Measurements from ENCODE around the gene POLR2A.
"Not testable (repeated sequence)": the region's sequence is repeated elsewhere in the genome, so short reads cannot be mapped to it uniquely, and the experiment has no call there.

Gene POLR2A

DNA sequence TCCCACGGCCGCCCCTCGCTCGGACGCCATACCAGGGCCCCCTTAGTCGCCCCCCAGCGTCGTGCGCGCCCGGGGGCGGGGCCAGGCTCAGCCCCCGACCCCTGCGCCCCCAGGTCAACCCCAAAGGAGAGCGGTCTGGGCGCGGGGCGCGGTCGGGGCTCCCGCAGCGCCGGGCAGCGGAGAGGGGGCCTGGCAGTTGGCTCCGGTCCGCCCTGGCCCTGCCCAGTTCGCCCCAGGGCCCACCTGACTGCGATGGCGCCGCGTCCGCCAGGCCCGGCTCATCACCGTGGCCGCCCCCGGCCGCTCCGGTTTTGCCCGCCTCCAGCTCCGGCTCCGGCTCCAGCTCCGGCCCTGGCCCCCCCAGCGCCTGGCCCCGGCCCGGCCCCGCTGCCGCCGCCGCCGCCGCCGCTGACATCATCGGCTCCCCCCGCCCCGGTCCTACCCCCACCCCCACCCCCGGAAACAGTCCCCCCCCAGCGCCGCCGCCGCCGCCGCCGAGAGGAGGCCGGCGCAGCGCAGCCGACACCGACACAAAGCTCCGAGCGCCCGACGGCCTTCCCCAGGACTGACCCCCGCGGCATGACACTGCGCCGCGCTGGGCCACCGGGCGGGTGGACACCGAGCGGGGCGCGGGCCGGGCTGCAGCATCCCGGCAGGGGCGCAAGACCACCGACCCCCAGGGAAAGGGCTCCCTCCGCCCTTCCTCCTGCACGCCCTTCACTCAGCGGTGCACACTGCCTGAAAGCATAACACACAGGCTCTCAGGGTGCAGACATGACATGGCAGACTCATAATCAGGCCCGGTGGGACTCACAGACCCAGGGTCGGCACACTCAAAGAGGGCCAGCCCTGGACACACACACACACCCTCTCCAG is 4.7 kb upstream of the POLR2A start, which contains the start of gene ZBTB4:
ZBTB4 (minus strand) TSS at position 419 of the 876 bp plus-strand sequence. CDS start 12,830 bp downstream, outside the sequence.
- peak; percentile 16 for DNase-seq (ENCODE audit: low read depth)

DNA sequence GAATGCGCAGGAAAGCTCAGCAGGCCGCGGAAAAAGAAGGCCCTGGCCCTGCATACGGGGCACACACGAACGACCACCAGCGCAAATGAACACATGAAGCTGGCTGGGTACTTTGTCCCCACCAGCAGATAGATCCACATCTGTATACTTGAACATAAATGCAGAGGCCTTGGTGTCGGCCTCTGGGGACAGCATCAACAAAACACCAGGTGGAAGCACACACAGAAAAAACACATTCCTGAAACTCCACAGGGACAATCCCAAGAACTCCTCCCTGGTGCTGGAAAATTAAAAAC is 4.1 kb upstream of the POLR2A start:
- no peak for DNase-seq (ENCODE audit: low read depth)

GRCh38 chr17:7481275-7481674 is 2.9 kb upstream of the POLR2A start, which contains the start of gene SLC35G6:
Gene SLC35G6, plus strand, starts transcription at chr17:7481446. Its CDS starts 71 bp downstream, at chr17:7481517.
- not testable (repeated sequence) for DNase-seq (ENCODE audit: low read depth)

DNA sequence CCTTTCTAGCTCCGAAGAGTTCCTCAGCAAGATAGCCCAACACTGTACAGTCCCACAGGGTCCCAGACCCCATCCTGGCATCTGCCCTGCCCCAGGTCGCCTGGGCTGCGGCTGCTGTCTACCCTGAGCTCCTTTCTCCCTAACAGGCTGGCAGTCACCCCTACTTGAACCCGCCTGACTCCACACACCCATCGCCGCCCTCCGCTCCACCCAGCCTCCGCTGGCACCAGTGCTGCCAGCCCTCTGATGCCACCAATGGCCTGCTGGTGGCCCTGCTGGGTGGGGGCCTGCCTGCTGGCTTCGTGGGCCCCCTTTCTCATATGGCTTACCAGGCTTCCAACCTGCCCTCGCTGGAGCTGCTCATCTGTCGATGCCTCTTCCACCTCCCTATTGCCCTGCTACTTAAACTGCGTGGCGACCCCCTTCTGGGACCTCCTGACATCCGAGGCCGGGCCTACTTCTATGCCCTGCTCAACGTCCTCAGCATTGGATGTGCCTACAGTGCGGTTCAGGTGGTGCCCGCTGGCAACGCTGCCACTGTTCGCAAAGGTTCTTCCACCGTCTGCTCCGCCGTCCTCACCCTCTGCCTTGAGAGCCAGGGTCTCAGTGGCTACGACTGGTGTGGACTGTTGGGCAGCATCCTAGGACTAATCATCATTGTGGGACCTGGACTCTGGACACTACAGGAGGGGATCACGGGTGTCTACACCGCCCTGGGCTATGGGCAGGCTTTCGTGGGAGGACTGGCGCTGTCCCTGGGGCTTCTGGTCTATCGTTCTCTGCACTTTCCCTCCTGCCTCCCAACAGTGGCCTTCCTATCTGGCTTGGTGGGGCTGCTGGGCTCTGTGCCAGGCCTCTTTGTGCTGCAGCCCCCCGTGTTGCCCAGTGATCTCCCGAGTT is 2.1 kb upstream of the POLR2A start:
- DNase-seq (ENCODE audit: low read depth), result not testable (repeated sequence)

DNA sequence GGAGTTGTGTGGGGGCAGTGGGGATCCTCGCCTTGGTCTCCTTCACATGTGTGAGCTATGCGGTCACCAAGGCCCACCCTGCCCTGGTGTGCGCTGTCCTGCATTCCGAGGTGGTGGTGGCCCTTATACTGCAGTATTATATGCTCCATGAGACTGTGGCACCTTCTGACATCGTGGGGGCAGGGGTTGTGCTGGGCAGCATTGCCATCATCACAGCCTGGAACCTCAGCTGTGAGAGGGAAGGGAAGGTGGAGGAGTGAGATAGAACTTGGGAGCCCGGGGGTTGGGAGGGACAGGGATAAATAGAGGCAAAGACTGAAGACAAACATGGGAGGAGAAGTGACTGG is 1.5 kb upstream of the POLR2A start:
- not testable (repeated sequence) for DNase-seq (ENCODE audit: low read depth)

GRCh38 chr17:7483255-7484066 is 705 bp upstream of the POLR2A start:
- peak; percentile 69 for DNase-seq (ENCODE audit: low read depth)

- DNase-seq (ENCODE audit: low read depth), result no peak
Measured at GRCh38 chr17:7484919-7485377, 782 bp downstream of the POLR2A start.

GRCh38 chr17:7486181-7486580 is 2.0 kb downstream of the POLR2A start:
- DNase-seq (ENCODE audit: low read depth), result peak; percentile 10

DNA sequence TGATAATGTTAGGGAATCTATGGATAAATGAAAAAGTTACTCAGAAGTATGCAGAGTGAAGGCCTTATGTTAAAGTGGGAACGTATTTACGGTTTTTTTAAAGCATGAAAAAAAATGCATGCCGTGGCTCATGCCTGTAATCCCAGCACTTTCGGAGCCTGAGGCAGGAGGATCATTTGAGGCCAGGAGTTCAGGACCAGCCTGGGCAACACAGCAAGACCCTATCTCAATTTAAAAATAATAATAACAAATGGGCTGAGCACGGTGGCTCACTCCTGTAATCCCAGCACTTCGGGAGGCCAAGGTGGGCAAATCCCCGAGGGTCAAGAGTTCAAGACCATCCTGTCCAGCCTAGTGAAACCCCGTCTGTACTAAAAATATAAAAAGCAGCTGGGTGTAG is 6.0 kb downstream of the POLR2A start:
- DNase-seq (ENCODE audit: low read depth), result no peak

DNA sequence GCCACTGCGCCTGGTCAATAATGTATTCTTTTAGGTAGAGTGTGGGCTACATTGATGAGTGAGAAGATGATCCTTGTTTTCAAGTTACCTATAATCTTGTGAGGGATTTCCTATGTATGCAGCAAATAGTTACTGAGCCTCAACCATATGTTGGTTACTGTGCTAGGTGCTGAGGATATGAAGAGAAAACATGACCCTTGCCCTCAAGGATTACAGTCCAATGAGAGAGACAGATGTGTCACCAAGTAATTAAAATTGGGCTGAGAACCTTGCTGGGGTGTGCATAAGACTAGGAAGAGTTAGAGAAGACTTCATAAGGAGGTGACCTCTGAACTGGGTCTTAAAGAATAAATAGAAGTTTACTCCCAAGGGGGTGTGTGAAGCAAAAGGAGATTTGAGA is 7.4 kb downstream of the POLR2A start:
- DNase-seq (ENCODE audit: low read depth), result no peak

DNA sequence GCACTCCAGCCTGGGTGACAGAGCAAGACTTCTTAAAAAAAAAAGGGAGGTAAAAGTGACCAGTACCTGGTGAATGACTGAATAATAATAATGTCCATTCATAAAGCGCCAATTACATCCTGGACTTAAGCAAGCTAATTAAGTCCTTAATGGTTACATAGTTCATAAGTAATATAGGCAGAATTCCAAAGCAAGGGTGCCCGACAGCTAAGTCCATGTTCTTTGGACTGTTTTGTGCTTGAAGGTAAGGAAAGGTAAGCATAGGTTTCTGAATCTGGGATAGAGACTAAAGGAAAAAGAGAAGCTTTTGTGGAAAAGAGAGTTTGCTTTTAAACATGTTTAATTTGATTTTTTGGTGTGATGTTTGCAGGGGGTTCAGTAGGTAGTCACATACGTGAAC is 9.8 kb downstream of the POLR2A start:
- DNase-seq (ENCODE audit: low read depth), result no peak

DNA sequence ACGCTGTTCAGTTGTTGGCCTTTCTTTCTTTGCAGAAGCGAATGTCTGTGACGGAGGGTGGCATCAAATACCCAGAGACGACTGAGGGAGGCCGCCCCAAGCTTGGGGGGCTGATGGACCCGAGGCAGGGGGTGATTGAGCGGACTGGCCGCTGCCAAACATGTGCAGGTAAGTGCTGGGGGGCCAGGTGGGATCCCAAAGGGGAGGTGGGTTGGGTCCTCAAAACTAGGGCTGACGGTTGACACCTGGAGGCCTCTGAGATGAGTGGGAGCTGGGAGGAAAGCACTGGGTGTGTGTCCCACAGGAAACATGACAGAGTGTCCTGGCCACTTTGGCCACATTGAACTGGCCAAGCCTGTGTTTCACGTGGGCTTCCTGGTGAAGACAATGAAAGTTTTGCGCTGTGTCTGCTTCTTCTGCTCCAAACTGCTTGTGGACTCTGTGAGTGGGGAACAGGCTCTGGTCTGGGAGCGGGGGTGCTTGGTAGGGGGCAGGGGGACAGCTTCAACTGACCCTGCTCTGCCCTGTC is 11.8 kb downstream of the POLR2A start:
- DNase-seq (ENCODE audit: low read depth), result no peak

GRCh38 chr17:7496470-7497183 is 12.5 kb downstream of the POLR2A start:
- no peak for DNase-seq (ENCODE audit: low read depth)

- DNase-seq (ENCODE audit: low read depth), result no peak
Measured at GRCh38 chr17:7497228-7497627, 13.1 kb downstream of the POLR2A start.

GRCh38 chr17:7497636-7498035 is 13.5 kb downstream of the POLR2A start:
- DNase-seq (ENCODE audit: low read depth), result no peak

- DNase-seq (ENCODE audit: low read depth), result no peak
Measured at GRCh38 chr17:7499161-7499560, 15.0 kb downstream of the POLR2A start.

DNA sequence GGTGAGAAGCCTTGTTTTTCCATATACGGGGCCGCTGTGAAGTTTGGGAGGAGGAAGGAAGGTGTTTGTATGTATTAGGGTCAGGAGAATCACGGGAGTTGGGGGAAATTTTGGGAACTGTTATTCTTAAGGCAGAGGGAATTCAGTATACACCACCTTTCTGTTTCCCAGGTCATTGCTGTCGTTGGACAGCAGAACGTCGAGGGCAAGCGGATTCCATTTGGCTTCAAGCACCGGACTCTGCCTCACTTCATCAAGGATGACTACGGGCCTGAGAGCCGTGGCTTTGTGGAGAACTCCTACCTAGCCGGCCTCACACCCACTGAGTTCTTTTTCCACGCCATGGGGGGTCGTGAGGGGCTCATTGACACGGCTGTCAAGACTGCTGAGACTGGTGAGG is 17.6 kb downstream of the POLR2A start:
- no peak for DNase-seq (ENCODE audit: low read depth)

DNA sequence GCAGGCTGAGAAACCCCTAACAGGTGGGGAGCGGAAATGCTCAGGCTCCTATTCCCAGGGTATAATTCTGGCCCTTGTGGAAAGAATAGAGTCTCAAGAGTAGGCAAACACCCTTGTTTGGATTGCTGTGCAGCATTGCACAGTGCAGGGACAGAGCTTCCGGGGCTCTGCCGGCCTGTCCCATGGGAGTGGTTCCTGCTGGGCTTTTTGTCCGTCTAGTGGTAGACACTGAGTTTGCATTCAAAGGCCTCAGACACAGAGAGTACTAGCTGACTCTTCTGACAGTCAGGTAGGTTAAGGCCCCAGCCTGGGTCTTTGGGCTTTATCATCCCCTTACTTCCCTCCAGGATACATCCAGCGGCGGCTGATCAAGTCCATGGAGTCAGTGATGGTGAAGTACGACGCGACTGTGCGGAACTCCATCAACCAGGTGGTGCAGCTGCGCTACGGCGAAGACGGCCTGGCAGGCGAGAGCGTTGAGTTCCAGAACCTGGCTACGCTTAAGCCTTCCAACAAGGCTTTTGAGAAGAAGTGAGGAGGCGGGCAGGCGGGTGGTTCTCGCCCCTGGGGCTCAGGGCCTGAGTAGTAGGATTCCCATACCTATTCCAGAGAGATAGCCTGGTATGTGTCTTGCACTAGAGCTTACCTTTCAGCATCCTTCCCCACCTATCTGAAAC is 18.1 kb downstream of the POLR2A start:
- no peak for DNase-seq (ENCODE audit: low read depth)

DNA sequence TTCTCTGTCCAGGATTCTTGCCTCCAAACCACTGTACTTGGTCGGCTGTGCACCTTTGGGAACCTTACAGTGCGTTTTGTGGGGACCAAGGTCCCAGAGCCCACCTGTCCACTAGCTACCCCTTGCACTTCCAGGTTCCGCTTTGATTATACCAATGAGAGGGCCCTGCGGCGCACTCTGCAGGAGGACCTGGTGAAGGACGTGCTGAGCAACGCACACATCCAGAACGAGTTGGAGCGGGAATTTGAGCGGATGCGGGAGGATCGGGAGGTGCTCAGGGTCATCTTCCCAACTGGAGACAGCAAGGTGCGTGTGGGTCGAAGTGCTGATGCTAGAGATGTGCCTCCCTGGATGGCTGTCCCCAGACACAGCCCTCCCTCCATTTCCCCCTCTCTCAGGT is 18.8 kb downstream of the POLR2A start:
- no peak for DNase-seq (ENCODE audit: low read depth)

DNA sequence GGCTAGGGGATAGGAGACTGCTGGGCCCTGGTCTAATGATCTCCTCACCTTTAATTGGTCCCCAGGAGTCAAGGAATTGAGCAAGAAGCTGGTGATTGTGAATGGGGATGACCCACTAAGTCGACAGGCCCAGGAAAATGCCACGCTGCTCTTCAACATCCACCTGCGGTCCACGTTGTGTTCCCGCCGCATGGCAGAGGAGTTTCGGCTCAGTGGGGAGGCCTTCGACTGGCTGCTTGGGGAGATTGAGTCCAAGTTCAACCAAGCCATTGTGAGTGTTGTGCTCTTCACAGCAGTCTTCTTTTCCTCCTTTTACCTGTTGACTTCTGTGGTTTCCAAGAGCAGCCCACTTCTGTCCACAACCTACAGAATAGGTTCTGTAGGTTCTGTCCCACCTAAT is 19.4 kb downstream of the POLR2A start:
- DNase-seq (ENCODE audit: low read depth), result no peak

DNA sequence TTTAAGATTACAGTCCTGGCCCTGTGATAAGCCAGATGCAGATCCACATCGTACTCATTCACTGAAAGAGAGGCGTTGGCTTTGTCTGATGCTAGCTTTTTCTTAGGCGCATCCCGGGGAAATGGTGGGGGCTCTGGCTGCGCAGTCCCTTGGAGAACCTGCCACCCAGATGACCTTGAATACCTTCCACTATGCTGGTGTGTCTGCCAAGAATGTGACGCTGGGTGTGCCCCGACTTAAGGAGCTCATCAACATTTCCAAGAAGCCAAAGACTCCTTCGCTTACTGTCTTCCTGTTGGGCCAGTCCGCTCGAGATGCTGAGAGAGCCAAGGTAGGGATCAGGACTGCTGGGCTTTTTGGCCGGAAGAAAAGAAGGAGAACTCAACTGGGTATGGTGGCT is 24.0 kb downstream of the POLR2A start:
- DNase-seq (ENCODE audit: low read depth), result no peak
